PFSK-1 (cell line): ENCODE data around the gene TBRG4.

Source experiments
- FOXP2 ChIP-seq: optimal IDR thresholded peaks from 2 replicates; pipeline ENCODE3; 2011; ENCODE audit warnings: borderline replicate concordance, control low read depth, inconsistent platforms; ENCODE audit not compliant: insufficient read depth; ENCODE audit errors: extremely low read length, extremely low read depth
- POLR2AphosphoS5 ChIP-seq: IDR thresholded peaks from 2 replicates; pipeline ENCODE4 v1.6.1; 2012; ENCODE audit warnings: low read depth, mild to moderate bottlenecking, control low read depth, low read length, moderate library complexity
- SIN3A ChIP-seq: IDR thresholded peaks from 2 replicates; pipeline ENCODE4 v1.6.1; 2012; ENCODE audit warnings: mild to moderate bottlenecking, low read length, moderate library complexity, borderline replicate concordance; ENCODE audit not compliant: insufficient read depth
- TAF1 ChIP-seq: IDR thresholded peaks from 2 replicates; pipeline ENCODE4 v1.6.1; 2012; ENCODE audit warnings: low read length, control low read depth, borderline replicate concordance; ENCODE audit not compliant: insufficient read depth
- TF ChIP-seq, protein P1 (sequence below), 2 experiments: IDR thresholded peaks; 2 replicates each; pipeline versions ENCODE4 v1.6.1 to v1.8.0; 2011 to 2012; ENCODE audit warnings: low read depth in 2 of 2, low read length in 2 of 2, control low read depth in 1 of 2, inconsistent platforms in 1 of 2, mild to moderate bottlenecking in 1 of 2, moderate library complexity in 1 of 2; ENCODE audit not compliant: insufficient read depth in 1 of 2

The TBRG4 gene

DNA sequence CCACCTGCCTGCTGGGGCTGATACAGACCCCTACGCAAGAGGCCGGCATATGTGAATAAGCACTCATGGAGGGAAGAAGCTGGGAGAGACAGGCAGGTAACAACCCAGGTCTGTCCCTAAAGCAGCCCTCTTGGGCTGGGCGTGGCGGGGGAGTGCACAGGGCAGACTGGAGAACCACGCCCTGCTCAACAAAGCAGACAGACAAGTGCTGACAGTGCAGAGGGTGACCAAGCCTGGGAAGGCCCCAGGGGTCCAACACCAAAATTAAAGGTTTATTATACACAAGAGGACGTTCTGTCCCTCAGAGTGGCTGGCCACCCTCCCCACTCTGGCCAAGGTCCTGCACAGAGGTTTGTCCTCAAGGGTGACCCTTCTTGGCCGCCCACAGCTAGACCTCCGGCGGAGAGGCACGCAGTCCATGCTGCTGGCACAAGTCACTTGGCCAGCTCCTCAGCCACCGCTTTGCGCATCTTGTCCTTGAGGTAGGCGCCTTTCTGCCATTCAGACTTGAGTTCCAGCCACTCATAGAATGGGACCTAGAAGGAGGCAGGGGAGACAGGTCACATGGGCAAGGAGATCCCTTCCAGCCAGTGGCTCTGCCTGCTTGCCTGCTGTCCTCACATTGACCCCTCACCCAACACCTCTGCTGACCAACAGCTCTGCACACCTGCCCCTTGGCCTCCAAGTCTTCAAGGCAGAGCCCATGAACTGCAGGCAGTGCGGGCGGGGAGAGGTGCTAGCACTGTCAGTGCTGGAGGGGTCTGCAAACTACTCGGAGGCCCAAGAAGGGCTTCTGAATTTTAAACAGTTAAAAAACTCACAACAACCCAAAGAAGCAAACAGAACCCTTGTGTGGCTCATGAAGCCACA is 11.4 kb downstream of the TBRG4 start:
- TF ChIP-seq TAF1 (no peak), FOXP2 (no peak), SIN3A (no peak), POLR2AphosphoS5 (no peak; the same call in 1 of the 2 replicates)
- TF ChIP-seq, protein P1, sequence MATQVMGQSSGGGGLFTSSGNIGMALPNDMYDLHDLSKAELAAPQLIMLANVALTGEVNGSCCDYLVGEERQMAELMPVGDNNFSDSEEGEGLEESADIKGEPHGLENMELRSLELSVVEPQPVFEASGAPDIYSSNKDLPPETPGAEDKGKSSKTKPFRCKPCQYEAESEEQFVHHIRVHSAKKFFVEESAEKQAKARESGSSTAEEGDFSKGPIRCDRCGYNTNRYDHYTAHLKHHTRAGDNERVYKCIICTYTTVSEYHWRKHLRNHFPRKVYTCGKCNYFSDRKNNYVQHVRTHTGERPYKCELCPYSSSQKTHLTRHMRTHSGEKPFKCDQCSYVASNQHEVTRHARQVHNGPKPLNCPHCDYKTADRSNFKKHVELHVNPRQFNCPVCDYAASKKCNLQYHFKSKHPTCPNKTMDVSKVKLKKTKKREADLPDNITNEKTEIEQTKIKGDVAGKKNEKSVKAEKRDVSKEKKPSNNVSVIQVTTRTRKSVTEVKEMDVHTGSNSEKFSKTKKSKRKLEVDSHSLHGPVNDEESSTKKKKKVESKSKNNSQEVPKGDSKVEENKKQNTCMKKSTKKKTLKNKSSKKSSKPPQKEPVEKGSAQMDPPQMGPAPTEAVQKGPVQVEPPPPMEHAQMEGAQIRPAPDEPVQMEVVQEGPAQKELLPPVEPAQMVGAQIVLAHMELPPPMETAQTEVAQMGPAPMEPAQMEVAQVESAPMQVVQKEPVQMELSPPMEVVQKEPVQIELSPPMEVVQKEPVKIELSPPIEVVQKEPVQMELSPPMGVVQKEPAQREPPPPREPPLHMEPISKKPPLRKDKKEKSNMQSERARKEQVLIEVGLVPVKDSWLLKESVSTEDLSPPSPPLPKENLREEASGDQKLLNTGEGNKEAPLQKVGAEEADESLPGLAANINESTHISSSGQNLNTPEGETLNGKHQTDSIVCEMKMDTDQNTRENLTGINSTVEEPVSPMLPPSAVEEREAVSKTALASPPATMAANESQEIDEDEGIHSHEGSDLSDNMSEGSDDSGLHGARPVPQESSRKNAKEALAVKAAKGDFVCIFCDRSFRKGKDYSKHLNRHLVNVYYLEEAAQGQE (IDR thresholded peaks at IDR 0.05; ENCODE audit: insufficient read depth in 1 of 2, low read depth in 2 of 2, low read length in 2 of 2), result no peak

DNA sequence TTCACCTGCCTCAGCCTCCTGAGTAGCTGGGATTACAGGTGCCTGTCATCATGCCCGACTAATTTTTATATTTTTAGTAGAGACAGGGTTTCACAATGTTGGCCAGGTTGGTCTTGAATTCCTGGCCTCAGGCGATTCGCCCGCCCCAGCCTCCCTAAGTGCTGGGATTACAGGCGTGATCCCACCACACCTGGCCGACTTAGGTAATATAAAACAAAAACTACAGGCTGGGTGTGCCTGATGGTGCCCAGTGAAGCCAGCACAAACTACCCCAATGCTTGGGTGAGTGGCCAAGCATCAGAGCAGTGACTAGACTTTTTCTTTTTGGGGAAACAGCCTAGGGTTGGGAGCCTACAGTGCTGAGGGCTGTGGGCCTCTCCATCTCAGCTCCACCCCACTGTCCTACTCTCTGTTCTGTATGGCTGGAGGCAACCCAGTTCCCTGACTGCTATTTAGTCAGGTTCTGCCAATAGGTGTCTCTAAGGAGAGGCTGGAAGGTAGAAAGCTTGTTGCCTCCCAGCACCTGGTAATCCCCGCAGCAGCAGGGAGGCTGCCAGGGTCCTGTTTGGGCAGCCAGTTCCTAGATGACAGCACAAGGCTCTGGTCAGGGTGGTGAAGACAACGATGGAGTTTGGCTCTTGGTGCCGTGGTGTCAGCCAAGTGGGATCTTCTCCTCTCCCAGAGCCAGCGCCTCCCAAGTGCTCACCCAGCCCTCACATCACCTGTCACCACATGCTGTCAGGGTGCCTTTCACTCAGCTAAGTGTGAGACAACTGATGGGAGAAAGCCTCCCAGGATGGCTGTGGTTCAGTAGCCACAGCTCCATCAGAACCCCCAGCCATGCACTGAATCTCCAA is 12.3 kb downstream of the TBRG4 start:
- TF ChIP-seq FOXP2 (no peak), POLR2AphosphoS5 (no peak), TAF1 (no peak), SIN3A (no peak)
- TF ChIP-seq, protein P1 (IDR thresholded peaks at IDR 0.05; ENCODE audit: insufficient read depth in 1 of 2, low read depth in 2 of 2, low read length in 2 of 2), result no peak

DNA sequence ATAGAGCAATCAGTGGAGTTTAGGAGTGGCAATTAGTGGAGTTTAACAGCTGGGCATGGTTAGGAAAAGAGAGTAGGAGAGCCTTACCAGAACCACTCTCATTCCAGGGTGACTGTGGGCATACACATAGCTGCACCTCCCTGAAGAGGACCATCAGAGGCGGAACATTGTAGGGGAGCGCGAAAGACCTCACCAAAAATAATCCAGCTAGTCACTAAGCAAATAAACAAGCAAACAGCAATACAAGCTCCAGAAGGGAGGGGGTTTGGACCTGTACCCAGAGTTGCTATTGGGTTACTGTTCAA is 18.6 kb downstream of the TBRG4 start:
- no peak for TF ChIP-seq FOXP2
- no peak for TF ChIP-seq TAF1

DNA sequence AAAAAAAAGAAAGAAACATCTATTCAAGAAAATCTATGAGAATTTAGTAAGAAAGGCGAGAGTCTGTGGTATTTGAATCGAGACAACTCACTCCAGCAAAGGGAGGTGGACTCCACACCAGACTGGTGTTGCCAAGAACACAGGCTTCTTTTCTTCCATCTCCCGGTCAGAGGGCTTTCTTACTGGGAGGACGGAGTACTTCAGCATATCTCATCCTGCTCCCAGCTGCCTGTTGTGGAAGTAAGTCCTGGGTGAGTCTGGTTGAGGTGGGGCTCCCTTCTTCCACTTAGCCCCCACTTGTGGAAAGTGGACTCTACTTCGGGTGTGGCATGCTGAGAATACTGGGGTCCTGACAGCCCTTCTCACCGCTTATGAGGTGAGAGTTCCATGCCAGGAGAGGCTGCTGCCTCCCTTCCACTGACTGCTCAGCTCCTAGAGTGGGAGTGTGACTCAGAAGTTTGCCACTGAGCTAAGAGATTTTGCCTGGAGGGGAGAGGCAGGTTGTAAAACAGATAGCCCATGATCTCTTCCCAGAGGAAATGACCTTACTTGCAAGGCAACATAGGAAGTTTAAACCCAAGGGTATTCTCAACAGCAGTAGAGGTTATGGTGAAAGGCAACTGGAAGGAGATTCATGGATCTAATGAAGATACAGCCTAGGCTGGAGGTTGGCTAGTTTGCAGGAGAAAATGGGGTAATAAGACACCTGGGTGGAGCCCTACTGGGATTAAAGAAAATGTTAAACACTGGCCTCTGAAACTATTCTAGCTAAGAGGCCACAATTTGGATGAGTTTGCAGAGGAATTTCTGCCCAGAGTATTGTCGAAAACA is 19.2 kb downstream of the TBRG4 start:
- TF ChIP-seq FOXP2 (no peak), TAF1 (no peak), SIN3A (no peak), POLR2AphosphoS5 (no peak)
- TF ChIP-seq, protein P1 (IDR thresholded peaks at IDR 0.05; ENCODE audit: insufficient read depth in 1 of 2, low read depth in 2 of 2, low read length in 2 of 2), result no peak

DNA sequence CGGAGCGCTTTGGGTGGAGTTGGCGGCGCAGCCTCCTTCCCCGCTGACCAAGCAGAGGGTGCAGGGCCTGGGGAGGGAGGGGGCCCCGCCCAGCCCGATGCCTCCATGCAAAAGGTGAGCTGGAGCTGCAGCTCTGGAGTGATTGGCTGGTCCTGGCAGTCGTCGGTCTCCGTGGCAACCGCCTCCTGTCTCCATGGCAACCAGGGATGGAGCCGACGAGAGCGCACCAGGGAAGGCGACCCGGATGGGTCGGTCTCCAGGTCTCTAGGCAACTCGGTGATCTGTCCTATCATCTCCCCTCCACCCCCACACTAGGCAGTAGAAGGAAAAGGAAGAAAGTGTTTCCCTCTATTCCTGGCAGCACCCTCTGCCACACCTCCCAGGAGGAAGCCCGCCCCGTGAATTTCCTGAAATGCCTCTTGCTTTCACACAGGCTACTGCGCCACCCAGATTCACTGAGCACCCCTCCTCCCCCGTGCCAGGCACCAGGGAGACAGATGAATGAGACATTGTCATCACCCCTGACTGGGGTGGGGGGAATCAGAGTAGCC is 22.1 kb downstream of the TBRG4 start:
- TF ChIP-seq POLR2AphosphoS5 (no peak), FOXP2 (no peak), TAF1 (no peak), SIN3A (no peak)
